Liver (tissue), 9 donors: ENCODE measurements around the gene CFAP157. TPM values are rescaled to one million over a fixed set of nuclear protein-coding genes. Genes with fewer than 3 reads are reported as not detected.

Experiments
- DNase-seq: peaks from one replicate; pipeline ENCODE4 v3.0.0-alpha.2; 2017; ENCODE audit warnings: low spot score
- H3K27ac ChIP-seq, 2 donors: one replicate each; pipeline ENCODE4 v1.7.0; 2013; ENCODE audit warnings: inconsistent platforms in 2 of 2, low read length in 2 of 2, control low read depth in 1 of 2, low read depth in 1 of 2, mild to moderate bottlenecking in 1 of 2
- H3K27me3 ChIP-seq, 4 donors: one replicate each; pipeline versions ENCODE4 v1.6.1 to v1.7.0; 2013; ENCODE audit warnings: low read length in 3 of 4, inconsistent platforms in 1 of 4, mild to moderate bottlenecking in 1 of 4, moderate library complexity in 1 of 4; ENCODE audit not compliant: control insufficient read depth in 4 of 4, insufficient read depth in 4 of 4
- H3K36me3 ChIP-seq, 4 donors: one replicate each; pipeline versions ENCODE4 v1.6.1 to v1.7.0; 2013; ENCODE audit warnings: low read length in 3 of 4, mild to moderate bottlenecking in 3 of 4, low read depth in 1 of 4, moderate library complexity in 1 of 4; ENCODE audit not compliant: control insufficient read depth in 4 of 4, insufficient read depth in 3 of 4
- H3K4me1 ChIP-seq, 4 donors: one replicate each; pipeline versions ENCODE4 v1.6.1 to v1.7.0; 2013; ENCODE audit warnings: low read length in 3 of 4, mild to moderate bottlenecking in 3 of 4, moderate library complexity in 1 of 4; ENCODE audit not compliant: control insufficient read depth in 4 of 4, insufficient read depth in 4 of 4
- H3K4me3 ChIP-seq, 3 donors: one replicate each; pipeline versions ENCODE4 v1.6.1 to v1.7.0; 2013; ENCODE audit warnings: low read length in 3 of 3, control low read depth in 1 of 3, low read depth in 1 of 3, mild to moderate bottlenecking in 1 of 3
- H3K9ac ChIP-seq, 2 donors: one replicate each; pipeline ENCODE4 v1.7.0; 2013; ENCODE audit warnings: low read length in 2 of 2, mild to moderate bottlenecking in 2 of 2, moderate library complexity in 2 of 2, control low read depth in 1 of 2, low read depth in 1 of 2
- H3K9me3 ChIP-seq, 4 donors: one replicate each; pipeline versions ENCODE4 v1.6.1 to v1.7.0; 2013; ENCODE audit warnings: low read length in 3 of 4; ENCODE audit not compliant: control insufficient read depth in 4 of 4
- EGR1 ChIP-seq, 2 donors: IDR thresholded peaks; 2 replicates each; pipeline ENCODE4 v1.6.1; 2016 to 2018; ENCODE audit warnings: antibody characterized with exemption in 2 of 2, low read depth in 2 of 2
- FOXA1 ChIP-seq: IDR thresholded peaks from 2 replicates; pipeline ENCODE4 v1.6.1; 2016; ENCODE audit warnings: antibody characterized with exemption
- GABPA ChIP-seq, 2 donors: IDR thresholded peaks in 1 of 2; conservative IDR thresholded peaks in 1 of 2; 2 replicates each; pipeline ENCODE4 v1.6.1; 2016; ENCODE audit warnings: antibody characterized with exemption in 2 of 2, mild to moderate bottlenecking in 1 of 2, moderate library complexity in 1 of 2
- HNF4A ChIP-seq, 2 donors: conservative IDR thresholded peaks; 2 replicates each; pipeline ENCODE4 v1.6.1; 2016; ENCODE audit warnings: antibody characterized with exemption in 2 of 2, mild to moderate bottlenecking in 2 of 2
- HNF4G ChIP-seq: IDR thresholded peaks from 2 replicates; pipeline ENCODE4 v1.6.1; 2016; ENCODE audit warnings: antibody characterized with exemption
- JUND ChIP-seq, 2 donors: IDR thresholded peaks; 2 replicates each; pipeline ENCODE4 v1.6.1; 2016; ENCODE audit warnings: antibody characterized with exemption in 2 of 2
- NR2F2 ChIP-seq: IDR thresholded peaks from 2 replicates; pipeline ENCODE4 v1.6.1; 2016; ENCODE audit warnings: antibody characterized with exemption
- RAD21 ChIP-seq, 2 donors: IDR thresholded peaks; 2 replicates each; pipeline ENCODE4 v1.6.1; 2016; ENCODE audit warnings: antibody characterized with exemption in 2 of 2, mild to moderate bottlenecking in 2 of 2
- RXRA ChIP-seq, 2 donors: IDR thresholded peaks; 2 replicates each; pipeline ENCODE4 v1.6.1; 2017 to 2018; ENCODE audit warnings: antibody characterized with exemption in 2 of 2, mild to moderate bottlenecking in 1 of 2
- SP1 ChIP-seq: IDR thresholded peaks from 2 replicates; pipeline ENCODE4 v1.6.1; 2018; ENCODE audit warnings: antibody characterized with exemption, mild to moderate bottlenecking
- TAF1 ChIP-seq: conservative IDR thresholded peaks from 2 replicates; pipeline ENCODE4 v1.6.1; 2016; ENCODE audit warnings: antibody characterized with exemption, mild to moderate bottlenecking
- YY1 ChIP-seq: IDR thresholded peaks from 2 replicates; pipeline ENCODE4 v1.6.1; 2016; ENCODE audit warnings: antibody characterized with exemption, mild to moderate bottlenecking
- WGBS: extraction: QIAGEN DNeasy Blood & Tissue Kit; methylation state at CpG from one replicate; pipeline ENCODE4 v1.1.7; 2013; 5-methylcytosine and 5-hydroxymethylcytosine counted together
- polyA plus RNA-seq, 2 donors: library from polyadenylated mRNA; stranded (reverse) in 1 of 2; unstranded in 1 of 2; fragments of 200-250 nt in 1 of 2; fragments of >200 nt in 1 of 2; fragmentation: Nextera tagmentation in 1 of 2; extraction: Ambion mirVana in 1 of 2; gene quantifications; one replicate each; pipeline versions ENCODE4 v1.2.1 to v1.2.3, GENCODE V29; 2013 to 2015
- total RNA-seq, 2 donors: library from RNA; depleted of rRNA; stranded (reverse); fragments of >200 nt; gene quantifications; one replicate each; pipeline ENCODE4 v1.2.3, GENCODE V29; 2014
- TF ChIP-seq, protein P1 (sequence below): IDR thresholded peaks from 2 replicates; pipeline ENCODE4 v1.6.1; 2016; ENCODE audit warnings: antibody characterized with exemption
- TF ChIP-seq, protein P2 (sequence below): IDR thresholded peaks from 2 replicates; pipeline ENCODE4 v1.6.1; 2016; ENCODE audit warnings: antibody characterized with exemption
- TF ChIP-seq, protein P3 (sequence below): fragments of 150-350 bp; IDR thresholded peaks from 2 replicates; pipeline ENCODE4 v1.5.1; 2017; ENCODE audit warnings: improper control_type of control experiment, low read depth, low read length; ENCODE audit not compliant: missing input control
- donor health status: healthy.
- donor health status: healthy.
- donor health status: healthy.
- donor health status: healthy.
- donor health status: healthy.

The CFAP157 gene
- total and polyA plus RNA-seq, 4 donors, result 0.07 to 0.22 TPM; not detected in 2

DNA sequence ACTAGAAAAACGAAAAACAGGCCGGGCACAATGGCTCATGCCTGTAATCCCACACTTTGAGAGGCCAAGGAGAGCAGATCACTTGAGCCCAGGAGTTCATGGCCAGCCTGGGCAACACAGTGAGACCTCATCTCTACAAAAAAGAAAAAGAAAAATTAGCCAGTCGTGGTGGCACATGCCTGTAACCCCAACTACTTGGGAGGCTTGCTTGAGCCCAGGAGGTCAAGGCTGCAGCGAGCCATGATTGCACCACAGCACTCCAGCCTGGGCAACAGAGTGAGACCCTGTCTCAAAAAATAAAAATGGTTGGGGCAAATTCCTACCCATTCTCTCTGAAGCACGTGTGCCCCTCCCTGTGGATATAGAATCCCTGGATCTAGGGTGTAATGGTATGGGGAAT, 8.4 kb upstream of the CFAP157 start:
- DNase-seq, result no peak
- H3K4me1 ChIP-seq, result peaks cover 2 to 6% (median 3%) of the 10 kb centered on the region in 4 donors
- H3K4me3 ChIP-seq, result no peak overlapping the region
- no peaks in the 10 kb centered on the region for H3K36me3 ChIP-seq
- no peaks in the 10 kb centered on the region for H3K9me3 ChIP-seq
- no peaks in the 10 kb centered on the region for H3K27me3 ChIP-seq
- H3K27ac ChIP-seq, result no peak overlapping the region
- no peak for TF ChIP-seq FOXA1
- no peak for TF ChIP-seq JUND (IDR thresholded peaks at IDR 0.05)
- no peak for TF ChIP-seq YY1
- no peak for TF ChIP-seq RXRA (IDR thresholded peaks at IDR 0.05)
- H3K9ac ChIP-seq, result no peak overlapping the region
- 93% methylated on average over 5 of the region's 5 CpGs for WGBS

DNA sequence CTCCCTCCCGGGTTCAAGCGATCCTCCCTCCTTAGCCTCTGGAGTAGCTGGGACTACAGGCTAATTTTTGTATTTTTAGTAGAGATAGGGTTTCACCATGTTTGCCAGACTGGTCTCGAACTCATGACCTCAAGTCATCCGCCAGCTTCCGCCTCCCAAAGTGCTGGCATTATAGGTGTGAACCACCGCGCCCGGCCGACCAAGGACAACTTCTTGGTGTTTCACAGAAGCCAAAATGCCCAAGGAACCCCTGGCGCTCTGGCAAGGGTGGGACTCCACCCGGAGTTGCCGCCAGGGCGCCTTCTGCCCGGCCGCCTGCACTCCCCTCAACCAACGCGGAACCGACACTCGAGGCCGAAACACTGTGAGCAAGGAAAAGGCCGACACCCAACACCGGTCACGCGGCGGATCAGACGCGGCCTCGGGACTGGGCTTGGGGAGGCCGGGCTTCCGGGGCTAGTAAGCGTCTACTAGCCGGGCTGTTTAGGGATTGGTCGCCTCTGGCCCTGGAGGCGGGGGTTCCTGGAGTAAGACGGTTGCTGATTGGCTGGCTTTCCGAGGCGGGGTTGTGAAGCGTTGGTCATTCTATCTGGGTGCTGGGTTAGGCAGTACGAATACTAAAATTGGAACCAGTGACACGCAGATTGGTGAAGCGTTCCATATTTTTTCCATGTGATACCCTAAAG, 7.7 kb upstream of the CFAP157 start:
- H3K9ac ChIP-seq, result no peak overlapping the region
- no peaks in the 10 kb centered on the region for H3K27me3 ChIP-seq
- peak overlapping the region; percentile 68 to 72 for H3K27ac ChIP-seq
- no peaks in the 10 kb centered on the region for H3K9me3 ChIP-seq
- H3K36me3 ChIP-seq, result no peaks in the 10 kb centered on the region
- 19% methylated on average over 41 of the region's 41 CpGs for WGBS
- peak overlapping the region in 1 of 3 donors; percentile 12 for H3K4me3 ChIP-seq
- peaks cover 2 to 6% (median 3%) of the 10 kb centered on the region in 4 donors for H3K4me1 ChIP-seq
- peak; percentile 96 for DNase-seq
- TF ChIP-seq HNF4G (no peak), NR2F2 (peak; percentile 13), SP1 (peak; percentile 84), RAD21 (IDR thresholded peaks at IDR 0.05) (peak; percentile 6 to 21), JUND (IDR thresholded peaks at IDR 0.05) (no peak), HNF4A (conservative IDR thresholded peaks at IDR 0.05) (no peak), GABPA (IDR thresholded peaks at IDR 0.05 in 1 of 2, conservative IDR thresholded peaks at IDR 0.05 in 1 of 2) (peak in 1 of 2 donors; percentile 70)
- TF ChIP-seq, protein P1, sequence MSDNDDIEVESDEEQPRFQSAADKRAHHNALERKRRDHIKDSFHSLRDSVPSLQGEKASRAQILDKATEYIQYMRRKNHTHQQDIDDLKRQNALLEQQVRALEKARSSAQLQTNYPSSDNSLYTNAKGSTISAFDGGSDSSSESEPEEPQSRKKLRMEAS, result peak; percentile 30
- TF ChIP-seq, protein P2, sequence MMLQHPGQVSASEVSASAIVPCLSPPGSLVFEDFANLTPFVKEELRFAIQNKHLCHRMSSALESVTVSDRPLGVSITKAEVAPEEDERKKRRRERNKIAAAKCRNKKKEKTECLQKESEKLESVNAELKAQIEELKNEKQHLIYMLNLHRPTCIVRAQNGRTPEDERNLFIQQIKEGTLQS, result no peak
- TF ChIP-seq, protein P3, sequence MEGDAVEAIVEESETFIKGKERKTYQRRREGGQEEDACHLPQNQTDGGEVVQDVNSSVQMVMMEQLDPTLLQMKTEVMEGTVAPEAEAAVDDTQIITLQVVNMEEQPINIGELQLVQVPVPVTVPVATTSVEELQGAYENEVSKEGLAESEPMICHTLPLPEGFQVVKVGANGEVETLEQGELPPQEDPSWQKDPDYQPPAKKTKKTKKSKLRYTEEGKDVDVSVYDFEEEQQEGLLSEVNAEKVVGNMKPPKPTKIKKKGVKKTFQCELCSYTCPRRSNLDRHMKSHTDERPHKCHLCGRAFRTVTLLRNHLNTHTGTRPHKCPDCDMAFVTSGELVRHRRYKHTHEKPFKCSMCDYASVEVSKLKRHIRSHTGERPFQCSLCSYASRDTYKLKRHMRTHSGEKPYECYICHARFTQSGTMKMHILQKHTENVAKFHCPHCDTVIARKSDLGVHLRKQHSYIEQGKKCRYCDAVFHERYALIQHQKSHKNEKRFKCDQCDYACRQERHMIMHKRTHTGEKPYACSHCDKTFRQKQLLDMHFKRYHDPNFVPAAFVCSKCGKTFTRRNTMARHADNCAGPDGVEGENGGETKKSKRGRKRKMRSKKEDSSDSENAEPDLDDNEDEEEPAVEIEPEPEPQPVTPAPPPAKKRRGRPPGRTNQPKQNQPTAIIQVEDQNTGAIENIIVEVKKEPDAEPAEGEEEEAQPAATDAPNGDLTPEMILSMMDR, result peak; percentile 9

DNA sequence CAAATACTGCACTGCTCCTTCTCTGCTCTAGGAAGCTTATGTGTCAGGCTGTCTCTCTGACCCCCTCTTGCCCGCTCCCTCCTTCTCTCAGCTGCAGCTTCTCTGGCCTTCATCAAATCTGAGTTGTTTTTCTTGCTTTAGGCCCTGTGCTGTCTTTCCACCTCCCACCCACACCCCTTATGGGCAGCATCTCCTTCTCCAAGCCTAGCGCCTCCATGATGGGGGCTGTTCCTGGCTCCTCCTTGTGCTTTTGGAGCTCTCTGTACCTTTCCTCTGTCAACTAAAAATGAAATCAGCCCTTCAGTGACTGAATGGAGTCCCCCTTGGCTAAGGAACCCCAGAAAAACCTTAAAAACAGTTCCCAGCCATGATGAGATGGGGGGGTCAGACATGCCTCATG, 6.6 kb upstream of the CFAP157 start:
- no peak for TF ChIP-seq YY1
- TF ChIP-seq EGR1 (IDR thresholded peaks at IDR 0.05; ENCODE audit: low read depth in 2 of 2), result no peak
- no peak for TF ChIP-seq NR2F2
- TF ChIP-seq GABPA (IDR thresholded peaks at IDR 0.05 in 1 of 2, conservative IDR thresholded peaks at IDR 0.05 in 1 of 2), result no peak
- TF ChIP-seq SP1, result no peak
- TF ChIP-seq TAF1, result no peak
- Histone ChIP-seq H3K27ac (no peak overlapping the region), H3K27me3 (no peaks in the 10 kb centered on the region), H3K9me3 (no peaks in the 10 kb centered on the region), H3K4me1 (peaks cover 2 to 6% (median 3%) of the 10 kb centered on the region in 4 donors), H3K36me3 (no peaks in the 10 kb centered on the region), H3K4me3 (no peak overlapping the region), H3K9ac (no peak overlapping the region)
- 96% methylated on average over 2 of the region's 2 CpGs for WGBS
- DNase-seq, result no peak
